GM10248 (cell line): Measurements from ENCODE around the gene NAE1.

Source experiments
- CTCF ChIA-PET: fragments of 300-600 bp; sonication (Branson Sonifier 250); formaldehyde crosslinking; extraction: SDS; loops from one replicate; lab custom pipeline; 2021; ENCODE audit warnings: antibody characterized with exemption; lab: Yijun Ruan, JAX
- POLR2A ChIA-PET: fragments of 350-650 bp; sonication (Branson Sonifier 250); formaldehyde crosslinking; extraction: SDS; loops from one replicate; lab custom pipeline; 2020; ENCODE audit warnings: antibody characterized with exemption; lab: Yijun Ruan, JAX
- DNase-seq: peaks from one replicate; pipeline ENCODE4 v3.0.0; 2012; ENCODE audit errors: extremely low spot score
- CTCF ChIP-seq: IDR thresholded peaks from 2 replicates; pipeline ENCODE4 v1.5.1; 2012; ENCODE audit warnings: mild to moderate bottlenecking, low read depth; ENCODE audit errors: extremely low read depth, missing control alignments, control extremely low read depth

Gene NAE1

GRCh38 chr16:66859397-66860068 is 28.8 kb upstream of the NAE1 start:
- ChIA-PET POLR2A (interaction anchor here (0.7 kb wide), 1 partner anchor 52 kb away, joined by 5 read pairs; no protein-coding TSS in a partner anchor), CTCF (interaction anchor here (0.8 to 6.7 kb wide), 10 partner anchors 9 to 453 kb away, joined by 3 to 33 read pairs (median 4); partner anchors contain the start of gene NAE1)
- no peak for TF ChIP-seq CTCF
- DNase-seq: no peak

- CTCF ChIA-PET: interaction anchor here (1.0 to 16.2 kb wide), 6 partner anchors 9 to 172 kb away, joined by 3 to 176 read pairs (median 6); partner anchors contain the start of gene NAE1
- POLR2A ChIA-PET: no interaction called here
- no peak for DNase-seq
- no peak for TF ChIP-seq CTCF
Observed at GRCh38 chr16:66858740-66859396, 28.1 kb upstream of the NAE1 start.

- no peak for TF ChIP-seq CTCF
- POLR2A ChIA-PET: no interaction called here
- no peak for DNase-seq
- CTCF ChIA-PET: interaction anchor here (0.8 to 16.2 kb wide), 6 partner anchors 11 to 160 kb away, joined by 3 to 176 read pairs (median 4); partner anchors contain the start of gene NAE1
Observed at GRCh38 chr16:66857437-66857836, 26.7 kb upstream of the NAE1 start.

- POLR2A ChIA-PET: interaction anchor here (0.5 kb wide), 1 partner anchor 110 kb away, joined by 4 read pairs; no protein-coding TSS in a partner anchor
- CTCF ChIA-PET: interaction anchor here (0.8 to 16.2 kb wide), 5 partner anchors 11 to 159 kb away, joined by 3 to 176 read pairs (median 7); partner anchors contain the start of gene NAE1
Observed at GRCh38 chr16:66856801-66857200, 26.0 kb upstream of the NAE1 start.

GRCh38 chr16:66856184-66856730 is 25.5 kb upstream of the NAE1 start:
- DNase-seq: no peak
- POLR2A ChIA-PET: interaction anchor here (0.5 kb wide), 1 partner anchor 109 kb away, joined by 4 read pairs; no protein-coding TSS in a partner anchor
- CTCF ChIA-PET: interaction anchor here (1.3 to 16.2 kb wide), 3 partner anchors 12 to 26 kb away, joined by 7 to 176 read pairs (median 14); partner anchors contain the start of gene NAE1
- TF ChIP-seq CTCF: no peak

More at GRCh38 chr16:66856801-66857200, 26.0 kb upstream of the NAE1 start:
- DNase-seq: no peak
- TF ChIP-seq CTCF: no peak

GRCh38 chr16:66853261-66854139 is 22.7 kb upstream of the NAE1 start:
- TF ChIP-seq CTCF: no peak
- DNase-seq: no peak
- ChIA-PET CTCF (interaction anchor here (1.1 to 16.2 kb wide), 4 partner anchors 15 to 102 kb away, joined by 3 to 176 read pairs (median 18); partner anchors contain the start of genes DYNC1LI2 and NAE1), POLR2A (no interaction called here)
